Epithelial cell of proximal tubule (primary cell): ENCODE results near the gene COL20A1. TPM values are rescaled to one million over a fixed set of nuclear protein-coding genes. Genes with fewer than 3 reads are reported as not detected.

ENCODE experiments used
- DNase-seq: peaks from one replicate; pipeline ENCODE4 v3.0.0-alpha.2; 2011; ENCODE audit warnings: low read depth
- H3K4me3 ChIP-seq: 2 replicates; pipeline ENCODE4 v1.5.1; 2011; ENCODE audit warnings: low read depth, mild to moderate bottlenecking, low read length
- total RNA-seq: library from RNA; depleted of rRNA; stranded (reverse); fragments of >200 nt; gene quantifications from 2 replicates; pipeline ENCODE4 v1.2.3, GENCODE V29; 2015
- TF ChIP-seq, protein P1 (sequence below): conservative IDR thresholded peaks from 2 replicates; pipeline ENCODE4 v1.5.1; 2012; ENCODE audit warnings: low read depth, mild to moderate bottlenecking, low read length

The COL20A1 gene
- total RNA-seq, 1 donor from 2014 or later = not detected

DNA sequence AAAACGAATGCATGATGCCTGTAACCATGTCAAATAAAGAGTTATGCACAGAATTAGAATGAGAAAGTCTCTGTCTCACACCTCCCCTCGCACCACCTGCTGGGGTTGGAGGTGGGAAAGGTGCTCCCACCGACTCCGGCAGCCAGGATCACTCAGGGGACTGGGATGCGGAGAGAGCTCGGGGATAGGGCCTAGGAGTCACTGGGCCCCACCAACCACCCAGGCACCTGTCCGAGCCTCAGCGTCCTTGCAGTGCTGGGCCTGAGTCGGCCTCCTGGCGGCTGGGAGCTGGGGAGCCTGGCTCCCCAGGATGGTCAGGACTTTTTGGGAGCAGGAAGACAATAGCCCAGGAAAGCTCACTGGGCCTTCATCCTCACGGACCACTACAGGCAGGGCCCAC lies 90.6 kb downstream of the COL20A1 start:
- TF ChIP-seq, protein P1, sequence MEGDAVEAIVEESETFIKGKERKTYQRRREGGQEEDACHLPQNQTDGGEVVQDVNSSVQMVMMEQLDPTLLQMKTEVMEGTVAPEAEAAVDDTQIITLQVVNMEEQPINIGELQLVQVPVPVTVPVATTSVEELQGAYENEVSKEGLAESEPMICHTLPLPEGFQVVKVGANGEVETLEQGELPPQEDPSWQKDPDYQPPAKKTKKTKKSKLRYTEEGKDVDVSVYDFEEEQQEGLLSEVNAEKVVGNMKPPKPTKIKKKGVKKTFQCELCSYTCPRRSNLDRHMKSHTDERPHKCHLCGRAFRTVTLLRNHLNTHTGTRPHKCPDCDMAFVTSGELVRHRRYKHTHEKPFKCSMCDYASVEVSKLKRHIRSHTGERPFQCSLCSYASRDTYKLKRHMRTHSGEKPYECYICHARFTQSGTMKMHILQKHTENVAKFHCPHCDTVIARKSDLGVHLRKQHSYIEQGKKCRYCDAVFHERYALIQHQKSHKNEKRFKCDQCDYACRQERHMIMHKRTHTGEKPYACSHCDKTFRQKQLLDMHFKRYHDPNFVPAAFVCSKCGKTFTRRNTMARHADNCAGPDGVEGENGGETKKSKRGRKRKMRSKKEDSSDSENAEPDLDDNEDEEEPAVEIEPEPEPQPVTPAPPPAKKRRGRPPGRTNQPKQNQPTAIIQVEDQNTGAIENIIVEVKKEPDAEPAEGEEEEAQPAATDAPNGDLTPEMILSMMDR = no peak
- H3K4me3 ChIP-seq = no peak overlapping the region
- no peak for DNase-seq

GRCh38 chr20:63384336-63384735 lies 91.3 kb downstream of the COL20A1 start:
- no peak for DNase-seq
- TF ChIP-seq, protein P1 = no peak
- no peak overlapping the region for H3K4me3 ChIP-seq

Other genes starting within 250 kb of the COL20A1 start
- gene YTHDF1, start 77.1 kb upstream of the COL20A1 start, total RNA-seq = 20.4 and 30.5 TPM in 2 replicates
- 1.1 and 10.6 TPM in 2 replicates for gene BIRC7, start 57.3 kb upstream of the COL20A1 start, total RNA-seq
- gene NKAIN4, start 38.7 kb upstream of the COL20A1 start, total RNA-seq = 1.4 and 4.0 TPM in 2 replicates
- 73.3 and 78.6 TPM in 2 replicates for gene ARFGAP1, start 20.4 kb upstream of the COL20A1 start, total RNA-seq
- not detected in 2 replicates for gene CHRNA4, start 68.2 kb downstream of the COL20A1 start, total RNA-seq
- 0.14 TPM in 1 of 2 replicates, not detected in the other for gene KCNQ2, start 179.5 kb downstream of the COL20A1 start, total RNA-seq
- 1.2 and 20.0 TPM in 2 replicates for gene EEF1A2, start 205.9 kb downstream of the COL20A1 start, total RNA-seq
- gene PPDPF, start 227.6 kb downstream of the COL20A1 start, total RNA-seq = 99.3 and 247 TPM in 2 replicates
- gene PTK6, start 244.2 kb downstream of the COL20A1 start, total RNA-seq = not detected in 2 replicates